H1 (cell line): Measurements from ENCODE around the gene IL3.

ENCODE experiments used
- EGR1 ChIP-seq: IDR thresholded peaks from 2 replicates; pipeline ENCODE4 v1.6.1; 2011; ENCODE audit warnings: low read depth, low read length, borderline replicate concordance
- KDM5A ChIP-seq: fragments of 200-600 bp; IDR thresholded peaks from 2 replicates; pipeline ENCODE4 v1.7.1; 2012; ENCODE audit warnings: mild to moderate bottlenecking, low read length, inconsistent platforms, mixed read lengths
- TEAD4 ChIP-seq: IDR thresholded peaks from 2 replicates; pipeline ENCODE4 v1.6.1; 2012; ENCODE audit warnings: low read depth, low read length, inconsistent platforms, mixed read lengths
- TF ChIP-seq, protein P1 (sequence below), 3 experiments: IDR thresholded peaks; 1 replicate in 2 of 3; 2 replicates in 1 of 3; pipeline versions ENCODE4 v1.5.1 to v1.6.1; 2011; ENCODE audit warnings: low read length in 3 of 3, mild to moderate bottlenecking in 3 of 3, inconsistent platforms in 2 of 3, low read depth in 1 of 3, moderate library complexity in 1 of 3; ENCODE audit not compliant: insufficient read depth in 1 of 3; ENCODE audit errors: control extremely low read depth in 1 of 3

DNA sequence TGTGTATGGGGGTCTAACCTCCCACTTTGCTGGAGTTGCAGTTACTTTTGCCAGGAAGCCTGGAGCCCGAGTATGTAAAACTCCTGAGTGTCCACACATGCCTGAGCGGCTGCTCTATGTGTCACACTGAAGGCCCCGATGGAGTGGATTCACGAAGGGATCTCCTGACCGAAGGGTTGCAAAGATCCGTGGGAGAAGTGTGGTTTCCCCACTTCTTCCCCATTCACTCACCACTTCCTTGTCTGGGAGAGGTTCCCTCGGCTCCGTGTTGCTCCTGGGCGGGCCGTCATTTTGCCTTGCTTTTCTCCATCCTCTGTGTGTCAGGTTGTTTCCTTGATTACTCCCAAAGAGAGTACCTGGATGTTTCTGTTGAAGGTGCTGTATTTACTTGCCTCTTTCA, 16.2 kb upstream of the IL3 start:
- TF ChIP-seq, protein P1, sequence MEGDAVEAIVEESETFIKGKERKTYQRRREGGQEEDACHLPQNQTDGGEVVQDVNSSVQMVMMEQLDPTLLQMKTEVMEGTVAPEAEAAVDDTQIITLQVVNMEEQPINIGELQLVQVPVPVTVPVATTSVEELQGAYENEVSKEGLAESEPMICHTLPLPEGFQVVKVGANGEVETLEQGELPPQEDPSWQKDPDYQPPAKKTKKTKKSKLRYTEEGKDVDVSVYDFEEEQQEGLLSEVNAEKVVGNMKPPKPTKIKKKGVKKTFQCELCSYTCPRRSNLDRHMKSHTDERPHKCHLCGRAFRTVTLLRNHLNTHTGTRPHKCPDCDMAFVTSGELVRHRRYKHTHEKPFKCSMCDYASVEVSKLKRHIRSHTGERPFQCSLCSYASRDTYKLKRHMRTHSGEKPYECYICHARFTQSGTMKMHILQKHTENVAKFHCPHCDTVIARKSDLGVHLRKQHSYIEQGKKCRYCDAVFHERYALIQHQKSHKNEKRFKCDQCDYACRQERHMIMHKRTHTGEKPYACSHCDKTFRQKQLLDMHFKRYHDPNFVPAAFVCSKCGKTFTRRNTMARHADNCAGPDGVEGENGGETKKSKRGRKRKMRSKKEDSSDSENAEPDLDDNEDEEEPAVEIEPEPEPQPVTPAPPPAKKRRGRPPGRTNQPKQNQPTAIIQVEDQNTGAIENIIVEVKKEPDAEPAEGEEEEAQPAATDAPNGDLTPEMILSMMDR (IDR thresholded peaks at IDR 0.05; ENCODE audit: control extremely low read depth in 1 of 3, insufficient read depth in 1 of 3, low read depth in 1 of 3, low read length in 3 of 3) = no peak
- TF ChIP-seq EGR1 (no peak), KDM5A (no peak), TEAD4 (no peak)
